Lung microvascular endothelial cell (primary cell): ENCODE measurements around the gene STAG3. TPM values are rescaled to one million over a fixed set of nuclear protein-coding genes. Genes with fewer than 3 reads are reported as not detected.

Experiments used
- DNase-seq, 2 donors: peaks; one replicate each; pipeline versions ENCODE4 v3.0.0 to v3.0.0-alpha.2; 2010; ENCODE audit warnings: low read depth in 2 of 2
- total RNA-seq: library from RNA; depleted of rRNA; stranded (reverse); fragments of >200 nt; gene quantifications from 2 replicates; pipeline ENCODE4 v1.2.1, GENCODE V29; 2014

Gene STAG3
- total RNA-seq, 1 donor from 2014 or later: 0.20 TPM

DNA sequence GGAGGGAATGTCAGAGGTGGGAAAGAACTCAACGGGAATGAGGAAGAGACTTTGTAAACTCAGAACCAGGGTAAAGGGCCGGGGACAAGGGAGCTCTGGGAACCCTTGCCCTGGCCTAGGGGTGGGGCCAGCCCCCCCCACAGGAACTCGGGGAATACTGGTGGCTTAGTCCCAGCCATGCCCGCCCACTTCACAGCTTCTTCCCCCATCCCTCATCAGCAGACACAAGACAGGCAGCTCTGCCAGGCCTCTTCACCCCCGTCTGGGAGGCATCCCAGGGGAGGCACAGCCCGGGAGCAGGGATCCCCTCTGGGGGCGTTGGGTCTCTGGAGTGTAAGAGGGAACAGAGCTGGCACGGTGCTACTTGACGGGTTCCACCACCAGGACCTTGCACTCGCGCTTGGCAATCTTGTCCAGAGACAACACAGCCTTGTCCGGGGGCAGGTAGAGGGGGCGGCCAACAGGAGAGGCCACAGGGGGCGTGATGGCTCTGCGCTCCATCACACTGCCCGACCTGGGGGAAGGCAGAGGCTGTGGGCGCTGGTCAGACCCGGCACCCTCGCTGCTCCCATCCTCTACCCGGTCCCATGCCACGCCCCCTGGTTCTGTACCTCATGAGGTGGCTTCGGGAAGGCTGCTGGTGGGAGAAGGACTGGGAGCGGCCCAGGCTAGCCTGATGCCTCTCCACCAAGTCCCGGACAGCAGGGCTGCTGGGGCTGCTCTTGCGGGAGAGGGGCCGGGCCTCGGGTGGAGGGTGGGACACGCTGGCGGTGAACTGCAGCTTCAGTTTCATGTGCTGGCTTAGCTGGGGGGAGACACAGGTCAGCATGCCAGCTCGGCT lies 22.8 kb upstream of the STAG3 start:
- DNase-seq: no peak

DNA sequence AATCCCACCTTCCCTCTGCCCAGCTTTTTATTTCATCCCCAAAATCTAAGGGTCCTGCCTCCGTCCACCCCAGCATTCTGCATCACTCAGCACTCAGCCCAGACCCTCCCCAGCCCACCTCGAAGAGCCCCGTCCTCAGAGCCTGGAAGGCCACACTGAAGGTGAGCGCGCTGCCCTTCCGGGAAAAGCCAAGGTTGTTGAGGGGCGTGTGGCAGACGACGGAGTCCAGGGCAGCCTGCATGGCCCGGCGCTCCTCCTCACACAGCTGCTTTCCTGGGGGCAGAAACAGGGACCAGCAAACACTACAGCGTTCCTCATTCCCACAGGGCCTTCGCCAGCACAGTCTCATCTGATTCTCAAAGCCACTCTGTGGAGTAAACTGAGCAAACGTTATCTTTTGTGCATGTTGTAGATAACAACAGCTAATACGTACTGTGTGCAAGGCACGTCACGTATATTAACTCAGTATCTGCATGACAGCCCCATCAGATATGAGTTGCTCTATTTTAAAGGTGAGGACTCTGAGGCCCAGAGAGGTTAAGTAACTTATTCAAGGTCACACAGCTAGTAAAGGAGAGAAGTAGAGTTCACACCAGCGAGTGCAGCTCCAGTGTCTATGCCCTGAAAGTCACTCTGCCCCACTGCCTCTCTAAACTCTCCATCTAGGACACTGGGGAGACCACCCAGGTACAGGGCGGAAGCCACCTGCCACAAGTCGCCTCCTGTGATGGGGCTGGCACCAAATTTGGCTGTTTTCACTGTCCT lies 22.0 kb upstream of the STAG3 start:
- DNase-seq: no peak

DNA sequence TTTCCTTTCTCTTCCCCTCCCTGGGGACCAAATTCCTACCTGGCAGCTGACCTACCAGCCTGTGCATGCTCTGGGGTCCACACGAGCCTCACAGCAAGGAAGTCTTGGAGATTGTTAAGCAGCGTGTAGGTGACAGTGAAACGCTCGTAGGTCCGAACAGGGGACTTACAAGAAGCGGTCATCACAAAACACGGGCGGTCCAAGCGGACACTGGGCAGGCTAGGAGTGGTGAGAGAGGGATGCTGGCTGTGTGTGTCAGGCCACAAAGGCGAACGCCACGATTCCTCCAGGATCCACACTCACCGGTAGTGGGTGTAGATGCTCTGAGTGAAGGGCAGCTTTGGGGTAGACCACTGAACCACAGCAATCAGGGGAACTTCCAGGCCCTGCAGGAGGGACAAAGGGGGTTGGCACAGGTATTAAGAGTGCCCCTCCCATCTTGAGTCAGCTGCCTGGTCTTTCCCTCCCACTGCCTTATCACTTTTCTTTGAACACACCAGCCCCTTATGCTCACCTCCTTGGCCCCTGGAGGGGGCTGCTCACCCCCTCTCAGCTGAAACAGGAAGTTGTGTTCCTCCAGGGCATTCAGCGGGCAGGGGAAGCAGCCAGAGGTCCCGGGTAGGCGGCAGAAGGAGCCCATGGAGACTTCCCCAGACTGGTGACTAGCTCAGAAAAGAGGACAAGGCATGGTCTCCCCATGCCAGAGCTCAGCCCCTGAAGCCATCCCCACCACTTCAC lies 21.2 kb upstream of the STAG3 start:
- DNase-seq: no peak

DNA sequence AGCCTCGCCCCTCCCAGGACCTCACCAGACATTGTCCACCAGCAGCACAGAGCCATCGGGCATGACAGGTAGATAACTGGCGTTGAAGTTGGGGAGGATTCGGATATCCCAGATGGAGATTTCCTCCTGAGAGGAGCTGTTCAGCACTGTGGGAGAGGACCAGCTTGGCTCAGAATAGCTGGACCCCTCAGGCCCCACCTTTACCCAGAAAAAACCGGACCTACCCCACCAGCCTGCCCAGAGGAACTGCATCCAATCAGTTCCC lies 20.7 kb upstream of the STAG3 start:
- no peak for DNase-seq

DNA sequence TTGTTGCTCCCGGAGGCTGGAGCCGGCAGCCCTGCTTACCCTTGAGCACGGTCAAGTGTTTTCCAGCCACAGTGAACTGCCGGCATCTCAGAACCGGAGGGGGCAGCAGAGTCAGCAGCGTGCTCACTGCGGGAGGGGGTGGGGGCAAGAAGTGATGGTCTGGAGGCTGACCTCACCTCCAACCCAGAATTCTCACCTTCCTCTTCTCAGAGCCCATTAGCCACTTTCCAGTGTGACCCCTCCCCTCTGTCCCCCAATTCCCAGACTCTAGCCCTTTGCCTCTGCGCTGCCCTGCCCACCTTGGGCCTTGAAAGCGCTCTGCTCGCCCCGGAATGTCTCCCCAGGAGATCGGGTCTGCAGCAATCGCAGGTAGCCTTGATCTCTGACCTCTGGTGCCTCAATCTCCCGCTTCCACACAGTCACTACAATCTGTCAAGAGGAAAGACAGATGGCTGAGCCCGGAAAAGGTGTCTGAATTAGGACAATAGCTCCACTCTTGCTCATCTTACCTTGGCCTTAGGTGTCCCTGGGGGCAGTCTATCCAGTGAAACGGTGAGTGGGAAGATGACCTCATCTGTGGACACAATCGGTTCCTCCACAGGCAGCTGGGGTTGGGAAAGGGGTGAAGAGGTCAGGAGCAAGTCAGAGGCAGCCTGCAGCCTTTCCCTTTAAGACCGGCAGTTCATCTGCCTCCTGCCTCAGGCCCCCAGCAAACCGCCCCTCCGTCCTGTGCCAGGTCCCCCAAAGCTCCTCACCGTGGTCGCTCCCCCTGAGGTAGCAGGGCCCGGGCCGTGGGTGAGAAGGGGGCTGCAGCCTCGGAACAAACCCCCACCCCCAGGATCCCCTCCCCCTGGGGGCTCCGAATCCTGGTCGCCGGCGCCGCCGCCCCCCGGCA lies 20.1 kb upstream of the STAG3 start:
- peak; percentile 26 to 49 for DNase-seq

DNA sequence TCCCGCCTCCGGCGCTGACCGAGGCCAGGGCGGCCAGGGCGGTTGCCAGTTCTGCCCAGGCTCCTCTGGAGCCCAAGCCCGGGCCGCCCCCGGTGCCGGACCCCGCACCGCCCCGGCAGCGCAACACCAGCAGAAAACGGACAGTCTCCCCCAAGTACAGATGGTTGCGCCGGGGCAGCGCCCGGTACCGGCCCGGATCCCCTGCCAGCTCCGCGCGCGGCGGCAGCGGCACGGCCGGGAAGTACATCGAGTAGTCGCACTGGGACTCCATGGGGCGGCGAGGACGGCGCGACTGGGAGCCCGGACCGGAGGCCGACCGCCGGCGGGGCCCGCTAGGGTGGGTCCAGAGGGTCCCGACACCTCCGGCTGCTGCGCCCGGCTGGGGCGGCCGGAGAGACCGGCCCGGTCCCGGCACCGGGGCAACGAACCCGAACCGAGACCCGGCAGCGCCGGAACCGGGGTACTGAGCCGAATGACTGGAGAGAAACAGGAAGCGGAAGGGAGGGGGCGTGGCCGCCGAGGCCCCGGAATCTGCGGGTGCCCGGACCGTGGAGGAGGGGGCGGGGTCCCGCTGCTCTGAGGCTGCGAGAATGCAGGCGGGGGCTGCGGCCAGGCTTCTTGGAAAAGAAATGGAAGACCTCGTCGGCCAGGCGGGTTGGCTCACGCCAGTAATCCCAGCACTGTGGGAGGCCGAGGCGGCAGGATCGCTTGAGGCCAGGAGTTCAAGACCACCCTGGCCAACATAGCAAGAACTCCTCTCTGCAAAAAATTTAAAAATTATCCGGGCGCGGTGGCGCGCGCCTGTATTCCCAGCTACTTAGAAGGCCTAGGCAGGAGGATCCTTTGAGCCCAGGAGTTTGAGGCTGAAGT lies 19.3 kb upstream of the STAG3 start, which contains the start of gene TRAPPC14:
Gene TRAPPC14 (minus strand): TSS at position 495 of the 870 bp plus-strand sequence. CDS start 224 bp downstream, at position 271.
- peak; percentile 65 to 68 for DNase-seq

DNA sequence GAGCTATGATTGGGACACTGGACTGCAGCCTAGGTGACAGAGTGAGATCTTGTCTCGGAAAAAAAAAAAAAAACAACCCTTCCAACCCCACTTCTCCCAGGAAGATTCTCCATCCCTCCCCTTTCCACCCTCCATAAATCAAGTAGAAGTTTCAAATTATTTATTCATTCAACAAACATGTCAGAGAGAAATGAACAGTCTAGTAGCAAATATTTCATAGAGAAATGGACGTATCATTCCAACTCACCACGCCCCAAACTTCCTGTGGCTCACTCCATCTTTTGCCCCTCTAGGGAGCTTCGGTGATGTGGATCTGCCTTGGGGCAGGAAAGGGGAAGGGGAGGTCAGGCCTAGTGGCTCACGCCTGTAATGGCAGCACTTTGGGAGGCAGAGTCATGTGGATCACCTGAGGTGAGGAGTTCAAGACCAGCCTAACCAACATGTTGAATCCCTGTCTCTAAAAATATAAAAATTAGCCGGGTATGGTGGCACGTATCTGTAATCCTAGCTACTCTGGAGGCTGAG lies 18.6 kb upstream of the STAG3 start:
- no peak for DNase-seq

DNA sequence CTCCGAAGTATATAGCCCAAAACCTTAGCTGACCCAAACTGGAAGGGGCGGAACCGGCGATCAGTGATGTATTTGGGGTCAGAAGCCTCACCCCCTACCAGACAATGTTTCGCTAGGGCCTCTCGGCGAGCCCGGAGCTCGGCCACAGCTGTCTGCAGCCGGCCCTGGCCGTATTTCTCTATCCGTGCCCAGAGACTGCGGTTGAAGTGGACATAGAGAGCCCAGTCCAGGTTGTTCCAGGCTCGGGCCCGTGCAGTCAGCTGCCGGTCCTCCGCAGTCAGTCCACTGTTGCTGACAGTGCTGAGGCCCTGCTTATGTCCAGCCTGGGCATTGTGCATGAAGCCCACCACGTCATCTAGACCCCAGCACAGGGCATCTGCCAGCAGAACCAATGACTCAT lies 17.7 kb upstream of the STAG3 start:
- DNase-seq: no peak

DNA sequence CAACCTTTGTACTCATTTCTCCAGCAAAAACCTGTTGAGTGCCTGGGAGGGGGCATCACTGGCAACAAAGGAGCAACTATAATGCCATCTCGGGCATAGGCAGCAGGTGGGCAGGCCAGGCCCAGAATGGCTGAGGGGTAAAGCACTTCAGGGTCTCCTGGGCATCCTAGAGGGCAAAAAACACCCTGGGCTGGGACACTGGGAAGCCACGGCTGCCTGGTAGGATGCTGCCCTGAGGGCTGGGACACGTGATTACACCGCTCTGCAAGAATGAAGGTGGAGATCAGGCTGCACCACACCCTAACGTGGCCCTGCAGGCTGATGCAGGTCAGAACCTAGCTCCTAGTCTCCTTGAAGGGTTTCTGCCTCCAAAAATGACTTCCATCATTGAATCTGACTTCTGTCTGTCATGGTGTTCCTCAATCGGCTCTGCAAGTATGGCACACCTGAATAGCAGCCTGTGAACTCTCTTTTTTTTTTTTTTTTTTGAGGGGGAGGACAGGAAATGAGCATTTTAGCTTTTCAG lies 14.6 kb upstream of the STAG3 start:
- DNase-seq: no peak

DNA sequence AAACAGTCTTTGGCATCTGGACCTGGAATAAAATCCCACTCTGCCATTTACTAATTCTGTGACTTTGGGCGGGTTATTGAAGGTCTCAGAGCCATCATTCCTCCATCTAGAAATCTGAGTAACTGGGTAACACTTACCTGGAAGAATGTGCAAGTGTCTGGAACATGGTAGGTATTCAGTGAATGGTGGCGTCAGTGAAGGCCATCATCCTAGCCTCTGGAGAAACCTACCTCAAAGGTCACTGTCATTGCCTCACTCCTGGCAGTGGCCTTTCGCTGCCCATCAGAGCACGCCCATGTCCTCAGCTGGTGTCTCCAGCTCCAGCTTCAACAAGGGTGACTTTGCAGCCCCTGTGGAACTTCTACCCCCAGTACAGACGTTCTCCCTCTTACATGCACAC lies 13.8 kb upstream of the STAG3 start:
- no peak for DNase-seq

DNA sequence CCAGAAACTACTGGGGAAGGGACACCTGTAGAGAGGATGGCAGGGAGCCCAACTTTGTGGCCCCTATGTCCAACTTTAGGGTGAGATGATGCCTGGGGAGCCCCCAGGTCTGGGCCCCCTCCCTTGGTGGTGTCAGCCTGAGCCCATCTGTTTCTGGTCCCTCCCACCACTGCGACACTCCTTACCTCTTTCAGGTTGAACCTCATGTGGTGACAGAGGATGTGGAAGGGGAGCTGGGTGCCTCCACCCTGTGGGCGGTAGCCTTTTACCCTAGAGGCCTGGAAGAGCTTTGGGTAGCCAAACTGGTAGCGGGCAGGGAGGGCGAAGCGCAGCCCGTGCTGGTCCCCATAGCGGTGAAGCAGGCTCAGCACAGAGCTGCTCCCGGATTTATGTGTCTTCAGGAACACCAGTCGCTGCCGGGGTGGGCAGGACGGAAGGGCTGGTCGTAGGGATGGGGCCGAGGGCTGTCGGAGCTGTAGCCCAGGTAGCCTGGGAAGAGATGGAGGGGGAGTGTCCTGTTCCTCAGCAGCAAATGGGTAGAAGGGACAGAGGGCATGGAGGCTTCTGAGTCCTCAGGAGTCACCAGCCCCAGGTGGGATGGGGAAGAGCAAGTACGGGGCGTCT lies 11.3 kb upstream of the STAG3 start:
- DNase-seq: no peak

DNA sequence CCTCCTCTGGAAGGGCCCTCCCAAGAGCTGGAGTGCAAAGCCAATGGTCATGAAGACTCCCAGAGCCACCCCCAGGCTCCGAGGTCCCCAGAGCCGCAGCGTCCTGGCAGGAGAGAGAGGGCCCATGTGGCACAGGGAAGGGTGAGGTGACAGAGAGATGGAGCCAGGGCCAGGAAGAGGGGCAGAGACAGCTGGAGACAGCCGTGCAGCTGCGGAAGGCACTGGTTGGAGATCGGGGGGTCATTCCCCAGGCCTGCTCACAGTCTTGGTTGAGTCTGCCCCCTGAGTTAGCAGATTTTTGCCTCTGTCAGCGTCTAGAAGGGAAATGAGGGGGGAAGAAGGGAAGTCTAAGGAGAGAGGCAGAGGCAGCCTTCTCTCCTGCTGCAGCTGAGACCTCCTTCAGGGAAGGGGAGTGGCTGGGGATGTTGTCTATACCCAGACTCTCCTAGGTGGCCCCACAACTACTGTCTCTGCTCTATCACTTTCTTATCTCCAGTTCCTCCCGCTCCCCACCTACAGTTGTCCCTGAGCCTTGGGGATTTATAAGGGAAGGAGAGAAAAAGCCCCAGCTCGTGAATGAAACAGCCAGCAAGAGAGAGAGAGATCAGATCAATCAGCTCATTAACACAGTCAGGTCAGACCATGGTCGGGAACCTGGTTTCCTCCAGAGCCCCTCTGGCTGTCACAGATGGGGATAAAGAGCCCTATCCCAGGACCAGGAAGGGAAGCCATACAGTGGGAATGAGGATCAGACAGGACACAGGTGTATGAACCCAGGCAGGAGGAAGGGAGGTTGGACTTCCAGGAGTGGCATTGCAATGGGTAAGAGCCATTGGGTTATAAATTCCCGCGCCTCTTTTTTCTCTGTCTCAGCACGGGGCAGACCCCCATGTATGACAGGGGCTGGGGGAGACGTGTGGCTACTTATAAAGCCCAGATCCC lies 10.5 kb upstream of the STAG3 start:
- no peak for DNase-seq

DNA sequence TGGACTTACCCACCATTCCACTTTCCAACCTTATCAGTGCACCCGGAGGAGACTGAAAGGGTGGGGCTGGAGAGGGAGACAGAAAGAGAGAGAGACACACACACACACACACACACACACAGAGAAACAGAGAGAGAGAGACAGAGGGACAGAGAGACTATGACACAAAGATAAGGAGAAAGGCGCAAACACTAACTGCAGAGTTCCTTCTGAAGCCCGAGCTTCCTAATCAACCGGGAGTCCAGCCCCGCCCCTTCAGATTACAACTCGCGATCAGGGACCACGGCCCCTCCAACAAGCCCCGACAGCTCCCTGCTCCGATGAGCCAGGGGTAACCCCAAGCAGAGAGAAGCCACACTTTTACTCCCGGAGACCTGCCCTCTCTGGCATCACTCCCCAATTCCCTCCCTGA lies 9.8 kb upstream of the STAG3 start:
- DNase-seq: no peak

DNA sequence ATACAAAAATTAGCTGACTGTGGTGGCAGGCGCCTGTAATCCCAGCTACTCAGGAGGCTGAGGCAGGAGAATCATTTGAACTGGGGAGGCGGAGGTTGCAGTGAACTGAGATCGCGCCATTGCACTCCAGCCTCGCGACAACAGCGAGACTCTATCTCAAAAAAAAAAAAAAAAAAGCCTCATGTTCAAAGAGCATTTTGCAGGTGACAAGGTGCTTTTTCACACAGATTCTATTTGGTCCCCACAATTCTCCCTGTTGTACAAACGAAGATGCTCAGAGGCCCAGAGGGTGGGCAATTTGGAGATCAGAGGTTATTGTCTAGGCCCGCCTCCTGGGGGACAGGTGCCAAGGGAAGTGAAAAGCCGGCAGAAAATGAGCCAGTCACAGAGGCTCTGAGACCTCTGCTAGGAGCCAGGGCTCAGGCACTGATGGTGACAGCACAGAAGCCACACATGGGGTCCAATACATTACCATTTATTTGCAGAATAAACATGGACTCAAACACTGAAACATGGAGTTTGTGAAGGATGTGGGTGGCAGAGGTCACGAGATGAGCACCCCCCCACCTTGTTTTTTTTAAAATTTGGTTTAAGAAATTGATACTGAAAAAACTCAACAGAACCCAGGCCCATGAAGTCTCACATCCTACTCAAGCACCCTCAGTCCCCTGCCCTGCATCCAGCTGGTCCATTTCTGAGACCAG lies 8.4 kb upstream of the STAG3 start:
- no peak for DNase-seq

DNA sequence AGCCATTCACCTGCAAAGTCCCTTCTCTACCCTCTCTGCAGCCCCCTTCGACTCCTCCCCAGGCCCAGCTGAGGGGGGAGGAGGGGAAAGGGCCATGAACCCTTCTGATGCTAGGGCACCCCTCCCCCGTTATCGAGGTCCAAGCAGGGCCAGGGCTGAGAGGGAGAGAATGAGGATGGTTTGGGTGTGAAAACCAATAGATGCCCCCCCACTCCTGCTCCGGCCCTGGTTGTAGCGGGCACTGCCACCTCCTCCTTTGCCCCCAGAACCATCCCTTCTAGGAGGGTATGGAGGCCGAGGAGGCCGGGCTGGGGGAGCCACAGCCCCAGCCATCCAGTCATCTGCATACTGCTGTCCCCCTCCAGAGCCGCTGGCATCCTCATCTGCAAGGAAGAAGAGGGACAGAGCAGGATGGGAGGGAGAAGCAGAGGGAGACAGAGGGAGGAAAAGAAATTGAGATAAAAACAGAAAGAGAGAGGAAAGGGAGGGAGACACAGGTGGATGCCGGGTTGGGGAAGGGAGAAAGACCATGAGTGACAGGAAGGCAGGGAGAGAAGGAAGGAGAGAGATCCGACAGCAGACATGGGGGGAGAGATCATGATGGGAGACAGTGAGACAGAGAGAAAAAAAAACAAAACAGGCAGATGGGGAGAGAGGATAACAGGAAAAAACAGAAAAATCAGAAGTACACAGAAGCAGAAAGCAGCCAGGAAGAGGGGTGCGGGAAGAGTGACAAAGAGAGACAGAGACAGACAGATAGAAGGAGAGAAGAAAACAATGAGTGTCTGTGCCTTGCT lies 7.4 kb upstream of the STAG3 start:
- DNase-seq: no peak

DNA sequence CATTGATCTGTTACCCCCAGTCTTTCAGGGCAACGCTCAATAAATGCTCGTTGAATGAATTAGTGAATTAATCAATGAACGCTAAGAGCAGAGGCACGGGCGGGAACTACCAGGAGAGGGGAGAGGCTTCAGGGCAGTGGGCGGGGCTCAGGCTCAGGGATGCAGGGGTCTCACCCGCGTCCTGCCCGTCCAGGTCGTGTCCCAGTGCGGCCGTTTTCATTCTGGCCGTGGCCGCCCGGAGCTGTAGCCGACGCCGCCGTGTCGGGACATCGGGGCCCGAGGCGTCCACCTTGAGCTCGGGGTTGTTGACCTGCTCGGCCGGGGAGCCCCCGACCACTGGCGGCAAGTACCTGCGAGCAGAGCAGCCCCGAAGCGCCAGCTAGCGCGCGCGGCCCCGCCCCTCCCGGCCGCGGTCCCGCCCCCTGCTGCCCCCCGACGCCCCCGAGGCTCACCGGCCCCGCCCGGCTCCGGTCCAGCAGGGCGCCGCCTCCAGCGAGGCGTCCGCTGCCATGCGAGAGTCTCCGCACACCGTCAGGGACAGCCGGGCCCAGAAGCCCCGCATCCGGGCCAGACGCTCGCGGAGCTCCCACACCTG lies 6.5 kb upstream of the STAG3 start:
- no peak for DNase-seq
